Hepatocyte (in vitro differentiated cells): ENCODE data around the gene TP53RK. TPM values are rescaled to one million over a fixed set of nuclear protein-coding genes. Genes with fewer than 3 reads are reported as not detected.

Experiments
- DNase-seq: peaks from one replicate; pipeline ENCODE4 v3.0.0-alpha.2; 2016; ENCODE audit warnings: low spot score
- H2AFZ ChIP-seq: fragments of 200-600 bp; sonication (generic); 2 replicates; pipeline ENCODE4 v1.6.0; 2016; ENCODE audit warnings: antibody characterized with exemption, mild to moderate bottlenecking
- H3K27ac ChIP-seq: fragments of 200-600 bp; sonication (generic); 2 replicates; pipeline ENCODE4 v1.5.1; 2016; ENCODE audit warnings: mild to moderate bottlenecking
- H3K27me3 ChIP-seq: fragments of 200-600 bp; sonication (generic); 2 replicates; pipeline ENCODE4 v1.6.1; 2016
- H3K36me3 ChIP-seq: fragments of 200-600 bp; sonication (generic); replicated peaks from 2 replicates; pipeline ENCODE4 v1.5.1; 2016; ENCODE audit warnings: low read depth; ENCODE audit not compliant: insufficient read depth
- H3K4me1 ChIP-seq: fragments of 200-600 bp; sonication (generic); 2 replicates; pipeline ENCODE4 v1.5.1; 2016; ENCODE audit warnings: mild to moderate bottlenecking, moderate library complexity; ENCODE audit not compliant: insufficient read depth
- H3K4me2 ChIP-seq: fragments of 200-600 bp; sonication (generic); 2 replicates; pipeline ENCODE4 v1.6.0; 2016
- H3K4me3 ChIP-seq: fragments of 200-600 bp; sonication (generic); 2 replicates; pipeline ENCODE4 v1.5.1; 2016; ENCODE audit warnings: mild to moderate bottlenecking
- H3K79me2 ChIP-seq: fragments of 200-600 bp; sonication (generic); 2 replicates; pipeline ENCODE4 v1.6.0; 2017; ENCODE audit warnings: mild to moderate bottlenecking
- H3K9me2 ChIP-seq: fragments of 200-600 bp; sonication (generic); replicated peaks from 2 replicates; pipeline ENCODE4 v1.6.0; 2017; ENCODE audit warnings: mild to moderate bottlenecking; ENCODE audit not compliant: insufficient read depth
- H3K9me3 ChIP-seq: fragments of 200-600 bp; sonication (generic); 2 replicates; pipeline ENCODE4 v1.5.1; 2016; ENCODE audit warnings: low read depth, mild to moderate bottlenecking
- H4K20me1 ChIP-seq: fragments of 200-600 bp; sonication (generic); 2 replicates; pipeline ENCODE4 v1.6.0; 2016; ENCODE audit warnings: mild to moderate bottlenecking; ENCODE audit not compliant: insufficient read depth, poor library complexity, severe bottlenecking
- EZH2 ChIP-seq: fragments of 200-600 bp; sonication (generic); IDR thresholded peaks from 2 replicates; pipeline ENCODE4 v1.6.1; 2016; ENCODE audit warnings: antibody characterized with exemption, mild to moderate bottlenecking, borderline replicate concordance
- EZH2phosphoT487 ChIP-seq: fragments of 200-600 bp; sonication (generic); IDR thresholded peaks from one replicate; pipeline ENCODE4 v1.6.1; 2018; ENCODE audit warnings: antibody characterized with exemption, mild to moderate bottlenecking, low read depth, moderate library complexity; ENCODE audit not compliant: unreplicated experiment, severe bottlenecking
- WGBS: methylation state at CpG from one replicate; pipeline ENCODE4 v1.1.6; 2016; ENCODE audit warnings: low lambda C conversion rate; ENCODE audit errors: missing lambda C conversion rate; 5-methylcytosine and 5-hydroxymethylcytosine counted together
- polyA plus RNA-seq: library from polyadenylated mRNA; unstranded; fragments of >200 nt; fragmentation: Nextera tagmentation; extraction: Ambion mirVana; gene quantifications from 2 replicates; pipeline ENCODE4 v1.2.1, GENCODE V29; 2016
- total RNA-seq: library from RNA; depleted of rRNA; stranded (reverse); fragments of >200 nt; gene quantifications from 2 replicates; pipeline ENCODE4 v1.2.3, GENCODE V29; 2014
- TF ChIP-seq, protein P1 (sequence below): fragments of 200-600 bp; sonication (generic); IDR thresholded peaks from 2 replicates; pipeline ENCODE4 v1.5.1; 2016; ENCODE audit warnings: antibody characterized with exemption, mild to moderate bottlenecking; ENCODE audit not compliant: poor library complexity

TP53RK gene
- total and polyA plus RNA-seq, 2 experiments from 2014 or later: 19.6 to 19.8 TPM

GRCh38 chr20:46673394-46674252 lies 15.6 kb downstream of the TP53RK start:
- H3K27ac ChIP-seq: no peak overlapping the region
- no peak overlapping the region for H3K4me3 ChIP-seq
- no peaks in the 10 kb centered on the region for H3K36me3 ChIP-seq
- no peak for DNase-seq
- H3K4me1 ChIP-seq: no peaks in the 10 kb centered on the region
- no peaks in the 10 kb centered on the region for H3K79me2 ChIP-seq
- H3K4me2 ChIP-seq: no peak overlapping the region
- no peaks in the 10 kb centered on the region for H3K9me3 ChIP-seq
- H3K27me3 ChIP-seq: no peaks in the 10 kb centered on the region
- TF ChIP-seq EZH2 (no peak), EZH2phosphoT487 (no peak)
- TF ChIP-seq, protein P1, sequence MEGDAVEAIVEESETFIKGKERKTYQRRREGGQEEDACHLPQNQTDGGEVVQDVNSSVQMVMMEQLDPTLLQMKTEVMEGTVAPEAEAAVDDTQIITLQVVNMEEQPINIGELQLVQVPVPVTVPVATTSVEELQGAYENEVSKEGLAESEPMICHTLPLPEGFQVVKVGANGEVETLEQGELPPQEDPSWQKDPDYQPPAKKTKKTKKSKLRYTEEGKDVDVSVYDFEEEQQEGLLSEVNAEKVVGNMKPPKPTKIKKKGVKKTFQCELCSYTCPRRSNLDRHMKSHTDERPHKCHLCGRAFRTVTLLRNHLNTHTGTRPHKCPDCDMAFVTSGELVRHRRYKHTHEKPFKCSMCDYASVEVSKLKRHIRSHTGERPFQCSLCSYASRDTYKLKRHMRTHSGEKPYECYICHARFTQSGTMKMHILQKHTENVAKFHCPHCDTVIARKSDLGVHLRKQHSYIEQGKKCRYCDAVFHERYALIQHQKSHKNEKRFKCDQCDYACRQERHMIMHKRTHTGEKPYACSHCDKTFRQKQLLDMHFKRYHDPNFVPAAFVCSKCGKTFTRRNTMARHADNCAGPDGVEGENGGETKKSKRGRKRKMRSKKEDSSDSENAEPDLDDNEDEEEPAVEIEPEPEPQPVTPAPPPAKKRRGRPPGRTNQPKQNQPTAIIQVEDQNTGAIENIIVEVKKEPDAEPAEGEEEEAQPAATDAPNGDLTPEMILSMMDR: no peak
- H2AFZ ChIP-seq: no peak overlapping the region
- H4K20me1 ChIP-seq: no peaks in the 10 kb centered on the region
- no peaks in the 10 kb centered on the region for H3K9me2 ChIP-seq
- 92% methylated on average over 10 of the region's 11 CpGs for WGBS

DNA sequence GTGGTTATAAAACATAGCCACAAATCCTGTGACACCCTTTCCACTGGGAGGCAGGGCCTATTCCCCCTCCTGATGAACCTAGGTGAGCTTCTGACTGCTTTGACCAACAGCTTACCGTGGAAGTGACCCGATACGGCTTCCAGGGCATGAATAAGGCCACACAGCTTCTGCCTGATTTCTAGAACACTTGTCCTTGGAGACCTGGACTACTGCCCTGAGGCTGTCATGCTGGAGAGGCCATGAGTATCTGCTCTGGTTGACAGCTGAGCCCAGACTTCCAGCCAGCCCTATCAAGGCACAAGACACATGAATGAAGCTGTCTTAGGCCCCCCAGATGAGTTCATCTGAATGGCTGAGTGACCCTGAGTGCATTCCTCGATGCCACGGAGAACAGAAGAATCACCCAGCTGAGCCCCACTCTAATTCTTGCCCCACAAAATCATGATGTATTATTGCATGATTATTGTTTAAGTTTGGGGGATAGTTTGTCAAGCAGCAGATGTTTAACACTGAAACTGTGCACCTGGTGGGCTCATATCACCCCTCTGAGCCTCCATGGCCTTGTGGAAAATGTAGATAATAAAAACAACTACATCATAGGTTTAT lies 16.6 kb downstream of the TP53RK start:
- Histone ChIP-seq H2AFZ (no peak overlapping the region), H3K79me2 (no peaks in the 10 kb centered on the region), H3K4me3 (no peak overlapping the region), H4K20me1 (no peaks in the 10 kb centered on the region), H3K4me2 (no peak overlapping the region), H3K27ac (no peak overlapping the region), H3K9me3 (no peaks in the 10 kb centered on the region), H3K4me1 (no peaks in the 10 kb centered on the region), H3K9me2 (no peaks in the 10 kb centered on the region), H3K36me3 (no peaks in the 10 kb centered on the region), H3K27me3 (no peaks in the 10 kb centered on the region)
- 97% methylated on average over 5 of the region's 5 CpGs for WGBS
- TF ChIP-seq, protein P1: no peak
- TF ChIP-seq EZH2: no peak
- no peak for TF ChIP-seq EZH2phosphoT487
- DNase-seq: no peak

- Histone ChIP-seq H4K20me1 (no peaks in the 10 kb centered on the region), H3K79me2 (no peaks in the 10 kb centered on the region), H3K9me3 (no peaks in the 10 kb centered on the region), H3K4me3 (no peak overlapping the region), H3K36me3 (no peaks in the 10 kb centered on the region), H3K4me2 (no peak overlapping the region), H3K27ac (no peak overlapping the region), H3K4me1 (no peaks in the 10 kb centered on the region), H2AFZ (no peak overlapping the region), H3K27me3 (no peaks in the 10 kb centered on the region), H3K9me2 (no peaks in the 10 kb centered on the region)
- DNase-seq: no peak
- 97% methylated on average over 3 of the region's 3 CpGs for WGBS
- TF ChIP-seq EZH2phosphoT487: no peak
- TF ChIP-seq EZH2: no peak
- TF ChIP-seq, protein P1: no peak
Measured at GRCh38 chr20:46671866-46672542, 17.2 kb downstream of the TP53RK start.
